ENCODE measurements around the gene DUSP28. TPM values are rescaled to one million over a fixed set of nuclear protein-coding genes. Genes with fewer than 3 reads are reported as not detected.

Gene DUSP28, protein sequence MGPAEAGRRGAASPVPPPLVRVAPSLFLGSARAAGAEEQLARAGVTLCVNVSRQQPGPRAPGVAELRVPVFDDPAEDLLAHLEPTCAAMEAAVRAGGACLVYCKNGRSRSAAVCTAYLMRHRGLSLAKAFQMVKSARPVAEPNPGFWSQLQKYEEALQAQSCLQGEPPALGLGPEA
- polyA plus RNA-seq (2011; rRNA removed), result 4.4 and 6.1 TPM in 2 replicates
- 1.1 TPM in 2 replicates for polyA minus RNA-seq (2011; rRNA and poly(A)+ RNA removed)

DNA sequence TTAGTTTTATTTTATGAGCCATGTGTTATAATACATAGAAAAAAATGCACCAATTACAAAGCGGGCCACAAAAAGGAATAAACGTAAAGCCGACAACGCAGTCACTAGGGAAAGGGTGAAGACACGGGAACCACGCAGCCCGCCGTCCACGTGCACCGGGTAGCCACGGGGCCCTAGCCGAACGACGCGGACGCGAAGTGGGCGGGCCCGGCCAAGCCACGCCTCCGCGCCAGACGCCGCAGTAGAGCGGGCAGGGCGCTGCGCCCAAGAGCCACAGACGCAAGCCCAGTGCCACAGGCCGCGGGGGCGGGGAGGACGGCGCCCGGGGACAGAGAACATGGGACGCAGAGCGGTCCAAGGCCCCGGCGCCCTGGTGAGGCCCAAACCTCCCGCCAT lies at the start of gene DUSP28:
TSS of gene DUSP28 (plus strand) at position 274 of the 396 bp plus-strand sequence. CDS start 328 bp downstream, outside the sequence.
- TF ChIP-seq, protein P1, sequence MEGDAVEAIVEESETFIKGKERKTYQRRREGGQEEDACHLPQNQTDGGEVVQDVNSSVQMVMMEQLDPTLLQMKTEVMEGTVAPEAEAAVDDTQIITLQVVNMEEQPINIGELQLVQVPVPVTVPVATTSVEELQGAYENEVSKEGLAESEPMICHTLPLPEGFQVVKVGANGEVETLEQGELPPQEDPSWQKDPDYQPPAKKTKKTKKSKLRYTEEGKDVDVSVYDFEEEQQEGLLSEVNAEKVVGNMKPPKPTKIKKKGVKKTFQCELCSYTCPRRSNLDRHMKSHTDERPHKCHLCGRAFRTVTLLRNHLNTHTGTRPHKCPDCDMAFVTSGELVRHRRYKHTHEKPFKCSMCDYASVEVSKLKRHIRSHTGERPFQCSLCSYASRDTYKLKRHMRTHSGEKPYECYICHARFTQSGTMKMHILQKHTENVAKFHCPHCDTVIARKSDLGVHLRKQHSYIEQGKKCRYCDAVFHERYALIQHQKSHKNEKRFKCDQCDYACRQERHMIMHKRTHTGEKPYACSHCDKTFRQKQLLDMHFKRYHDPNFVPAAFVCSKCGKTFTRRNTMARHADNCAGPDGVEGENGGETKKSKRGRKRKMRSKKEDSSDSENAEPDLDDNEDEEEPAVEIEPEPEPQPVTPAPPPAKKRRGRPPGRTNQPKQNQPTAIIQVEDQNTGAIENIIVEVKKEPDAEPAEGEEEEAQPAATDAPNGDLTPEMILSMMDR (IDR thresholded peaks at IDR 0.05; ENCODE audit: low read depth, low read length), result no peak
- ChIA-PET POLR2A (interaction anchor here (1.4 to 2.1 kb wide), 2 partner anchors 26 to 355 kb away, joined by 3 to 22 read pairs; partner anchors contain the start of gene CAPN10), CTCF (interaction anchor here (1.3 kb wide), 1 partner anchor 9 kb away, joined by 4 read pairs; no protein-coding TSS in a partner anchor)
- Histone ChIP-seq H3K4me3 (ENCODE audit: low read depth, low read length) (peak within 1 kb of the TSS; percentile 70), H3K27ac (ENCODE audit: low read depth, low read length) (peak within 1 kb of the TSS; percentile 88), H3K9me3 (ENCODE audit: control insufficient read depth, insufficient read depth, low read length) (no peaks in the 10 kb centered on the region; the same call in 1 of the 2 replicates), H3K27me3 (ENCODE audit: control insufficient read depth, insufficient read depth, low read length) (no peaks in the 10 kb centered on the region)
- no peak for DNase-seq (ENCODE audit: low read depth, low spot score)

DNA sequence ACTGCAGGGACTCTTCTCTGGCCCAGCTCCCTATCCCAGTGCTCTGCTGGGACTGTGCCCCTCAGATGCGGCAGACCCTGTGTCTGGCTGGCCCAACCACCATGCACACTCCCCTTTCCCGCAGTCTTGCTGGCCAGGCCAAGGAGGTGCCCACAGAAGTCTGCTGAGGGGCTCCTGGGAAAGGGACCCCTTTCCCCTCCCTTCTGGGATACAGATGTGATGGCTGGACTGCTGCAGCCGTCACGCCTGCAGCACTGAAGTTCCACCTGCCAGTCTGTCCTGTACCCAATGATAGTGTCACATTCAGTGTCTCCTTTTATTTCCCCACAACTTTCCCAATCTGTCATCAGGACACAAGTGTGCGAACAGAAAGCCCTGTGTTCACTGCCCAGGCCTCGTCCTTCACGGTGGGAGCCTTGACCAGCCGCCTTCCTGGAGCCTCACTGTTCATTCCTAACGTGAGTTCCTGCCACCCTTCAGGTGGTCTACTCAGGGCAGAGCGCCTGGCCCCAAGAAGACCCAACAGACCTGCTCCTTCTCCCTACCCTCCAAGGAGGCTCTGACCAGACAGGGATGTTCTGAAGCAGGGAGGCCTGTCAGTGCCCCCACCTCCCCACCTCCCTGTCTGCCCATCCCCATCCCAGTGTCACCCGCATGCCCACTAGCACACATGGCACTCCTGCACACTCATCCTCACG lies 49.5 kb upstream of the DUSP28 start:
- CTCF ChIA-PET, result no interaction called here
- POLR2A ChIA-PET, result no interaction called here
- Histone ChIP-seq H3K27ac (ENCODE audit: low read depth, low read length) (no peak overlapping the region), H3K27me3 (ENCODE audit: control insufficient read depth, insufficient read depth, low read length) (peaks cover 3% of the 10 kb centered on the region), H3K9me3 (ENCODE audit: control insufficient read depth, insufficient read depth, low read length) (no peaks in the 10 kb centered on the region), H3K4me3 (ENCODE audit: low read depth, low read length) (no peak overlapping the region)
- TF ChIP-seq, protein P1 (IDR thresholded peaks at IDR 0.05; ENCODE audit: low read depth, low read length), result no peak
- no peak for DNase-seq (ENCODE audit: low read depth, low spot score)

DNA sequence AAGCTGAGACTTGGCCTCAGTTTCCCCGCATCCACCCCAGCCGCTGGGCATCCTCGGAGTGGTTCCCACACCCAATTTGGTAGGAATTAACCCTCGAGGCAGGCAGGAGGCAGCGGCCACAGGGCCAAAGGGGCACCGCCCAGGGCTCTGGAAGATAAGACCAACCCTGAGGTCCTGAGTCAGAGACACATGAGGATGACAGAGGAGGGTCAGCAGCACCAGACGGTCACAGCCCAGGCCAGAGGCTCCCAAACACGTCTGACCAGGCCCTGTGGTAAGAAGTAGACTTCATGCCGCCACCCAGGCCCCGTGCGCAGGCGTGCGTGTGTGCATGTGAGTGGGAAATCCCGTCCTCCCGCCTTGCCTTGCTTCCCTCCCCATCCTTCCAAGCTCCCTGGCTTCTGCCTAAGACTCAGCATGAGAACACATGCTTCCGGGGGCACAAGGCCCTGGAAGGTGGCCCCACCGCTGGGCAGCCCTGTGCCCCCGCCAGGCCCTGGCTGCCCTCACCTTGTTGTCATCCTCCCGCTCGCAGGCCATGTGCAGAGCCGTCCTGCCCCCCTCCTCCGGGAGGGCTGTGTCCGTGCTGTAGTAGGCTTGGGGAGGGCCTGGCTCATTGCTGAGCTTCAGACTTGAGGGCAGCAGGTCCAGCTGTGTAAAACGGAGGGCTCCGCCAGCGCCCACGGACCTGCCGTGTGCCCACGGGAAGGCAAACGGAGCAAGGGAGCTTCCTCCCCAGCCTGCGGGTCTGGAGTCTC lies 48.6 kb upstream of the DUSP28 start:
- TF ChIP-seq, protein P1 (IDR thresholded peaks at IDR 0.05; ENCODE audit: low read depth, low read length), result no peak
- ChIA-PET POLR2A (no interaction called here), CTCF (interaction anchor here (1.5 kb wide), 1 partner anchor 54 kb away, joined by 4 read pairs; no protein-coding TSS in a partner anchor)
- Histone ChIP-seq H3K27me3 (ENCODE audit: control insufficient read depth, insufficient read depth, low read length) (peaks cover 3% of the 10 kb centered on the region), H3K27ac (ENCODE audit: low read depth, low read length) (no peak overlapping the region), H3K4me3 (ENCODE audit: low read depth, low read length) (no peak overlapping the region), H3K9me3 (ENCODE audit: control insufficient read depth, insufficient read depth, low read length) (no peaks in the 10 kb centered on the region)
- no peak for DNase-seq (ENCODE audit: low read depth, low spot score)

DNA sequence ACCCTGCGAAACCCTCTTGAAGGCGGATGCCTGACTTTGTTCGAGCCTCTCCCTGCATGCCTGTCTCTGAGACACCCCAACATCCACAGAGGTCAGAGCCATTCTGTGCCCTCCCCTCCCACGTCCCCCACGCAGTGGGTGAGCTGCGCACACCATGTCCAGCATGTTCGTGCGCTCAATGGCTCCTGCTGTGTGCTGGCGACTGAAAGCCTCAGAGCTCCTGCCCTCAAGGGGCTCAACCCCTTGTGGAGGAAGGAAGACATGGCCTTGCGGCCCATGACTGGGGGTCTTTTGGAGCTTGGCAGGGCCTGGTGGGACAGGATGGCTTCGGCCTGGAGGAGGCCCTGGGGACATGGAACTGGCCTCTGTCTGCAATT lies 48.1 kb upstream of the DUSP28 start:
- no peaks in the 10 kb centered on the region for H3K9me3 ChIP-seq (ENCODE audit: control insufficient read depth, insufficient read depth, low read length)
- no peak overlapping the region for H3K4me3 ChIP-seq (ENCODE audit: low read depth, low read length)
- DNase-seq (ENCODE audit: low read depth, low spot score), result no peak
- CTCF ChIA-PET, result interaction anchor here (1.1 to 1.5 kb wide), 2 partner anchors 54 to 96 kb away, joined by 3 to 4 read pairs; no protein-coding TSS in a partner anchor
- peaks cover 3% of the 10 kb centered on the region for H3K27me3 ChIP-seq (ENCODE audit: control insufficient read depth, insufficient read depth, low read length)
- H3K27ac ChIP-seq (ENCODE audit: low read depth, low read length), result no peak overlapping the region
- TF ChIP-seq, protein P1 (IDR thresholded peaks at IDR 0.05; ENCODE audit: low read depth, low read length), result no peak
- POLR2A ChIA-PET, result no interaction called here
